HG03064 (cell line): ENCODE measurements around the gene C1QTNF12.
"Not testable (repeated sequence)": the region's sequence is repeated elsewhere in the genome, so short reads cannot be mapped to it uniquely, and the experiment has no call there.

Source experiments
- ATAC-seq: cut with Tn5 transposase; IDR thresholded peaks from one replicate; pipeline ENCODE4 v1.9.1; 2021; ENCODE audit warnings: low read depth; ENCODE audit not compliant: unreplicated experiment

Gene C1QTNF12

DNA sequence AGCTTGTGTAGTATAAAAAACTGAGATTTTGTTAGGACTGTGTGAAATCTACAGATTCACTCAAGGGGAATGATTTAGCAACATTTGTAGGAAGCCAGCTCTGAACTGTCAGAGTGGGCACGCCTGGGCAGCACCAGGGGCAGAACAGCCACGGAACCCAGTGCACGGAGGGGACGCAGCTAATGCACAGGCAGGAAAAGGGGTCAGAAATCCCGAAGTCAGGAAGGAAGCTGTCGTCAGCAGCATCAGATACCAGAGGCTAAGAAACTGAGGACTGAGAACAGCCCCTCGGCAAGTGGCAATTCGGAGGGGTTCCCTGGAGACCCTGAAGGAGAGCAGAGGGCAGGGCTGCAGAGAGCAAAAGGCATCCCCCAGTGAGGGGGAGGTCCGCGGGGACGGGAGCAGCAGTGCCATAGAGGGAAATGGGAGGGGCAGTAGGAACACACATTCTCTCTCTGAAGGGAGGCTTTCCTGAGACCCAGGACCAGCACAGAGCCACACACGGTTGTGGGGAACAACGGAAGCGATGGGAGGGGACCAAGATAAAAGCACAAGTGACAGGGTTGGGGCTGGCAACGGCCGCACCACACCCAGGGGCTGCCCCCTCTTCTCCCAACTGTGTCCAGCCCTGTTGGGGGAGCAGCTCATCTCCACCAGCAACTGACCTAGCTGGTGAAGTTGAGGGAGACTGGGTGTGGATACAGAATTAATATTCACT, 14.5 kb upstream of the C1QTNF12 start:
- no peak for ATAC-seq

DNA sequence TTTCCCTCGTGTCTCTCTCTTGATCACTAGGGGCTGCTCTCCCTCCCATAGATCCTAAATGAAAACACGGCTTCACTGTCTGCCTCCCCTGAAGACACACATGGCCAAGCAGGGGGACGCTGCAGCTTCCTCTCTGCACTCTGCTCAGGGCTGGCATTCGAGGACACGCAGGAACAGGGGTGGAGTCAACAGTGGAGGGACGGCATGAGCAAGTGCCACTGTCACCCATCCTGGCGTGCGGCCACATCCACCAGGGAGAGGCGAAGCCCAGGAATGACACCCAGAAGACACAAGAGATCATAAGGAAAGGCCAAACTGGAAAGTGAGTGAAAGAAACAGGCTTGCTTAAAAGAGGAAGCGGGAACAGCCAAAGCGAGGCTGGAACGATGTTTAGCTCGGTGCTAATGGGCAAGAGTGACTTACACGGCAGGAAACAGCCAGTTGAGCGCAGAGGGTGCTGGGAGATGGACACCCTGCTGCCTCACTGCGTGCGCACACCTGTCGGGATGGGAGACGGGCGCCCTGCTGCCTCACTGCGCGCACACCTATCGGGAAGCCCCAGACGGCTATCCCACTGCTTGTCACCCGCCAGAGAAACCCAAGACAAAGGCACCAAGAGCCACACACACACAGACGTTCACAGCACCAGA, 13.6 kb upstream of the C1QTNF12 start:
- ATAC-seq, result no peak

DNA sequence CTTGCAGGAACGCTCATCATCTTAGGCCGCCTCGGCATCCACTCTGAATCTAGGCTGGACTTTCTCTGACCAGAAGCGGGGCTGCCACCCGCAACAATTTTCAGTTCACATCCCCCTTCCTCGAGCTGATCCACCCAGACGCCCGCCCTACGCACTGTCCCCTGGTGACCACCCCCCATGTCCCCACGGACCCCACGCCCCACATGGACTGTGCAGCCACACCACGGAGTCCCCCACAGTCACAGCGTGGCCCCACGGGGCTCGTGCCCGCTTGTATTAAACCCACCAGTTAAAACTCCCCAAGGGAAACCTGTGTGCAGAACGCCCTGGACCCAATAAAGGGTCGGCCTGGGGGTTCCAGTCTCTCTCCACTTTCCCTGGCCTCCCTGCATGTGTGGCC, 13.0 kb upstream of the C1QTNF12 start:
- ATAC-seq, result no peak

DNA sequence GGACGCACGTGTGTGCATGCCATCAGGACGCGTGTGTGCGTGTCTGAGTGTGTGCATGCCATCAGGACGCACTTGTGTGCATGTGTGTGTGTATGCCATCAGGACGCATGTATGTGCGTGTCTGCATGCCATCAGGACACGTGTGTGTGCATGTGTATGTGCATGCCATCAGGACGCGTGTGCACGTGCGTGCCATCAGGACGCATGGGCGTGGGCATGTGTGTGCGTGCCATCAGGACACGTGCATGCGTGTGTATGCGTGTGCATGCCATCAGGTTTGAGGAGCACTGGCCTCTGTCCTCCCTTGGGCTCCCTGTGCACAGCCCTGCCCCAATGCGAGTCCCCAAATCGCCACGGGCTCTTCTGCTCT, 12.6 kb upstream of the C1QTNF12 start:
- no peak for ATAC-seq

DNA sequence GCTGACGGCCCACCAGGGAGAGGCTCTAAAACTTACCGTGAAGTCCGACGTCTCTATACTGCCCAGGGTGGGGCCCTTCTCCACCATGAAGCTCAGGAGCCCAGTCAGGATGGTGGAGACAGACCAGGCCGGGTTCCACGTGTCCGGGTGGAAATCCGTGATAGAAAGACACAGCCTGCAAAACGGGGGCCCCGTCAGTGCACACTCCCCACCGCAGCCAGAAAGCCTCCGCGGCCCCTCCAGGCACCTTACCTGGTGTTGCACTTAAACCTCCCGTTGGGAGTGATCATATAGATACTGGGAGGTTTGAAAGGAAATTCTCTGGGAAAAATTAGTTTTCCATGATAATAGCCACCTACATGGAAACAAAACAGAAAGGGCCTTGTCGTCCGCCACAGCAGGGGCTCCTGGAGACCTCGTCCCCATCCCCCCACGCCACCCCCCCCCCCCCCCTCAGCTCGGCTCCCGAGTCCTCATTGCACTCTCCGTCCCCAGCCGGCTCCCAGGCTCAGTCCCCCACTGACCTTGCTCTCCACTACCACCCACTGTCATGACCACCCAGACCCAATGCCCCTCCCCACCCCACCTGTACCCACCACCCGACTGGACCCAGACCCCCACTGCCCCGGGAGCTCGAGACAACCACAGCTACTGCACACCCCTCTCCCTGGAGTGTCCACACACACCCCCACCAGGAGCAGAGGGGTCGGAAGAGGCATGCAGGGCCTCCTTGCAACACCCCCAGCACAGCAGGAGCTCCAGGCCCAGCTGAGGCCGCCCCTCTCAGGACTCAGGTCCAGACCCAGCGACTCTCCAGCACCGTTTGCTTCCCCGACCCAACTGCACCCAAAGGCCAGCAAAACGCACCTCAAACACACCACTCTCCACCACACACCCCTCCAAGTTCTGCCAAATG, 10.7 kb upstream of the C1QTNF12 start:
- ATAC-seq, result no peak

DNA sequence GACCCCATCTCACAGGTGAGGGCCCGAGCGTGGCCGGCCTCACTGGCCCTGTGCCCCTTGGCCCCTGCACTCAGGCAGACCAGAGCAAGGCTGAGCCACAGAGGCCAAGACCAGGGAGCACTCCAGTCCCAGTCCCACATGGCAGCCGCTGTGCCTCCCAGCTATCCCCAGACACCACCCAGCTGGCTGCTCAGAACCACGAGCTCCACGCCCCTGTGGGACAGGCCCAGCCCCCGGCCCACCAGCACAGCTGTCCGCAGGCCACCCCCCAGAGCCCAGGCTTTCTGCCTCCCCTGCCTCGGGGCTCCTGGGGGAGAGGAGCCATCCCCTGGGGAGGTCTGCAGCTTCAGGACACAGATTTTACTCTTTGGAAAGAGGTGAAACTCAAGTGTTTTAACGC, 9.1 kb upstream of the C1QTNF12 start:
- no peak for ATAC-seq

DNA sequence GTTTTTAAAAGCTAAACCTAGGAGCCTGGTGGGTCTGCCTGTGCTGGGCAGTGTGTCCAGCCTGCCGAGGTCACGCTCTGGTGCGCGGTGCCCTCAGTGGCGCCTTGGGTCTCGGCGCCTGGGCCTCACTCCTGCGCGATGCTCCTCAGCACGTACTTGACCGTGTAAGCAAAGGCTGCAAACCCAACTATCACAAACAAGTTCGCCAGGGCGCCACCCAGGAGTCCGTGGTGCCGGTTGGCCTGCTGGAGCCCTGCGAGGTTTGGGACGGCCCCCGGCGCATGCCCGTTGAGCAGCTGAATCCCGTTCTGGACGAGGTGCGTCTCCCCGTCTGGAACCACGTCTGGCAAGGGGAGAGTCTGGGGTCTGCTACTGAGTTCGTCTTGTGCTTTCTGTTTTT, 8.6 kb upstream of the C1QTNF12 start:
- no peak for ATAC-seq

DNA sequence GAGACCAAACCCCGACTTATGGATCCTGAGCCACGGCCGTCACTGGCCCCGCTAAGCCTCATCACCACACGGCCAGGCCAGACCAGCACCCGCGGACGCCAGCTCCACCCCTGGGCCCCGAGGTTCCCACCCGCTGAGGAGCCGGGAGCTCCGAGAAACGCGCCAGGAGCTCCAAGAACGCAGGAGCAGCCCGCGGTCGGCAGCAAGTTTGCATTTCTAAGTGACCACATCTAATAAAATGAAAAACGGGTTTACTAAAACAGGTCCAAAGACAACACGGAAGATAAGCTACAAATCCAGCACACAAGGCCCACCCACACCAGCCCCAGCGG, 8.1 kb upstream of the C1QTNF12 start:
- no peak for ATAC-seq

DNA sequence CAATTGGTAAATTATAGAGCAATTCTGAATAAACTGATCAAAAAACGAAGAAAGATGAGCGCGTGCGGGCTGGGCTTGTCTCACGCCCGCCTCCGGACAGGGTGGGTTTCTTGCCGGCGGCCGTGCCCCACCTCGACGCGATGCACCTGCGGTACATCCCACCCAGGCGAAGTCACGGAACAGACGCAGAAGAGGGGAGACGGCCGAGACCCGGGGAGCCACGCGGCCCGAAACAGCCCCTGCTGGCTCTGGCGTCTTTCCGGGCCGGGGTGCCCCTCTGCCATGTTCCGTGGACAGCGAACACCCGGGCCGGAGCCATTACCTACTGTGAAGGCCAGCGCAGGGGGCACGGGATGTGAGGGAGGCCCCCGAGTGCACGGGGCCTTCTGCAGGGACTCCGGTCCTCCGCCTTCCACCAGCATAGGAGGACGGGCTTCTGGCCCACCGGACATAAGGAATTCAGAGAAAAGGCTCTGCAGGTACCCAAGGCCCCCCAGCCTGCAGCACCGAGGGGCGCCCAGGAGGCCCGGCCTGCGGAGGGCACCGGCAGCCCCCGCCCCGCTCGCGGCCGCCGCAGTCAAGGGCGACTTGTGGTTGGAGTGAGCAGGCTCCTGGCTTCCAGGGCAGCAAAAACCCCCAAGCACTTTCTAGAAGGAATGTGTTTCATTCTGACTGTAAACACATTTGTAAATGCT, 7.6 kb upstream of the C1QTNF12 start:
- ATAC-seq, result no peak

DNA sequence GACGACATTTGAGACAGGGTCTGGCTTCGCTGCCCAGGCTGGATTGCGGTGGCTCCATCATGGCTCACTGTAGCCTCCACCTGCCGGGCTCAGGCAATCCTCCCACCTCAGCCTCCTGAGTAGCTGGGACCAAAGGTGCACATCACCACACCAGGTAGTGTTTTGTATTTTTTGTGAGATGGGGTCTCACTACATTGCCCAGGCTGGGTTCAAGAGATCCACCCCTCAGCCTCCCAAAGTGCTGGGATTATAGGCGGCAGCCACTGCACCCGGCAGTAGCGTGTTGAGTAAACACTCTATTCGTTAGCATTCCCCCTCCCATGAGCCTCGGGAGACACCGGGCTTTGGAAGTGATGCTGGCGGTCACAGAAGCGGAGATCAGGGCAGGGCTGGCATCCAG, 6.8 kb upstream of the C1QTNF12 start:
- no peak for ATAC-seq

DNA sequence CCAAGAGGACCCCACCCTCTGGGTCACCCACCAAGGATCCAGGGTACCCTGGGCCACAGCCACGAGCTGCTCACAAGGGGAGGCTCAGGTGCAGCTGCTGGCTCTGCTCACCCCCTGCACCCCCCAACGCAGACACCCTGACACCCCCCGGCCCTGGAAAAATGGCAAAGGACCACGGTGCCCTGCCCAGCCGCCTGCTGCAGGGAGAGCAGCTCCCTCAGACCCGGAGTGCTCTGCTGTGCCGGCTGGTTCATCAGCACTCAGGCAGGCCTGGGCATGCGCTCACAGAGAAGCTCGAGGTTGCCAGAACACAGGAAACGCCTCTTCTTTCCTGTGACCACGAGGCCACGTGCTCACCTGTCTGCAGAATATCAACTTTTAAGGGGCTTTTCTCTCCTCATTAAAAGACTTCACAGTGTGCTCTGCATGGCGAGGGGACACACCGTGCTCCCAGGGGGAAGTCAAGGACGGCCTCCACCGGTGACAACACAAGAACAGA, 4.3 kb upstream of the C1QTNF12 start:
- ATAC-seq, result no peak

DNA sequence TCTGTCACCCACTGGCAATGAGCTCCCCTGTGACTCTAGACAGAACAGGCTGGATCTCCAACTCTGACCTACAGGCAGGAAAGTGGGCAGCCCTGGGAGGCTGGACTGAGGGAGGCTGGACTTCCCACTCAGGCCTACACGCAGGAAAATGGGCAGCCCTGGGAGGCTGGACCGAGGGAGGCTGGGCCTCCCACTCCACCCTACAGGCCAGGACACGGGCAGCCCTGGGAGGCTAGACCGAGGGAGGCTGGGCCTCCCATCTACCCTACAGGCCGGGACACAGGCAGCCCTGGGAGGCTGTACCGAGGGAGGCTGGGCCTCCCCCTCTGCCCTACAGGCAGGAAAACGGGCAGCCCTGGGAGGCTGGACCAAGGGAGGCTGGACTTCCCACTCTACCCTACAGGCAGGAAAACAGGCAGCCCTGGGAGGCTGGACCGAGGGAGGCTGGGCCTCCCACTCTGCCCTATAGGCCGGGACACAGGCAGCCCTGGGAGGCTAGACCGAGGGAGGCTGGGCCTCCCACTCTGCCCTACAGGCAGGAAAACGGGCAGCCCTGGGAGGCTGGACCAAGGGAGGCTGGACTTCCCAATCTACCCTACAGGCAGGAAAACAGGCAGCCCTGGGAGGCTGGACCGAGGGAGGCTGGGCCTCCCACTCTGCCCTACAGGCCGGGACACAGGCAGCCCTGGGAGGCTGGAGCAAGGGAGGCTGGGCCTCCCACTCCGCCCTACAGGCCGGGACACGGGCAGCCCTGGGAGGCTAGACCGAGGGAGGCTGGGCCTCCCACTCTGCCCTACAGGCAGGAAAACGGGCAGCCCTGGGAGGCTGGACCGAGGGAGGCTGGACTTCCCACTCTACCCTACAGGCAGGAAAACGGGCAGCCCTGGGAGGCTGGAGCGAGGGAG, 1.7 kb upstream of the C1QTNF12 start:
- ATAC-seq, result not testable (repeated sequence)

DNA sequence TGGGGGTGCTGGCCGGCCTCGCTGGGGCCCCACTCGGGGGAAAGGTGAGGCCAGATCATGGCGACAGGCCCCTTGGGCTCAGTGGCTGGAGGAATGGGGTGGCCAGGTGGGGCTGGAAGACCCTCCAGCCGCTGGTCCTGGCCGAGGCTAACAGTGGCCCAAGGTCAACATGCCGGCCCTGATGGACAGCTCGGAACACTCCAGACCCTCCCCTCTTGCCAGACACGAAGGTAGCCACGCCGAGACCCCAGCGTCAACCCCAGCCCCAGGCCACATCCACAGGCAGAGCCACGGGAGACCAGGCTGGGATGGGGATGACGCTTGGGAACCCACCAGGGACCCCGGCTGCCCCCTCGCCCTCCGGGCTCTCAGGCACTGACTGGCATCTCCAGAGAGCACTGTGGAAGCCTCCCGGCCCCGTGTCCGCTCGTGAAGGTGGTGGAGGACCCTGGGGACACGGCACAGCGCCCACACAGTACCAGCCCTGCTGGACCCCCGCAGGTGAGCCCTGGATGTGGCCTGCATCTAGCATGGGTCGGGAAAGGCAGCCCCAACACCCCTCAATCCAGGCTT, 905 bp upstream of the C1QTNF12 start:
- no peak for ATAC-seq

DNA sequence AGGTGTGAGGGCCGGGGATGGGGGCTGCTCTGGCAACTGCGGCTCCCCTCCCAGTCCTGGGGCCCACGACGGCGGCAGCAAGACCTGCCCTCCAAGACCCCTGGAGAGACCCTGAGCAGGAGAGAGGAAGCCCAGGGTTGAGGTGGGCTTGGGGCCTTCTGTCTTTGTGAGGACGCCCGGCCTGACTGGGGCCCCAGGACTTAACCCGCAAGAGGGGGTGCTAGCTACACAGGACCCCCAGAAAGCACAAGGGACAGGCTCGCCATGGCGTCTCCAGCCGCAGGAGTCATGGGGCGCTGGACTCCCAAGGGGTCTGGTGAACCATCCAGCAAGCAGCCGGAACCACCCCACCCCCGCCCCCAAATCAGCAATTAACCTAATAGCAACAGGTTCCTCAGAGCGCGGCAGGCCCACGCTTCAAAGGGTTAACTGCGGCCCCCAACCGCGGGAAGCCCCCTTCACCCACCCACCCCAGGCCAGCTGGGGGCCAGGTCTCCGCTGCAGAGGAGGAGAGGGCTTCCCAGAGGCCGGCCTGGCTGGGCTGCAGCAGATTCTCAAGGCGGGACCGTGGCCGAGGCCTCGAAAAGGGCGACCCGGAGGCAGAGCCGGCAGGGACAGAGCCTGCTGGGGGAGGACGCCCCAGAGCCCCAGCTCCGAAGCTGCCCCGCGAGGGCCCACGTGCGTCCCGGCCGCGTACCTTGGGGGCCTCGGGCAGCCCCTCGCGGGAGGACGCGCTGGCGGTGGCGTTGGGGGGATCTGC, 525 bp downstream of the C1QTNF12 start:
- no peak for ATAC-seq

DNA sequence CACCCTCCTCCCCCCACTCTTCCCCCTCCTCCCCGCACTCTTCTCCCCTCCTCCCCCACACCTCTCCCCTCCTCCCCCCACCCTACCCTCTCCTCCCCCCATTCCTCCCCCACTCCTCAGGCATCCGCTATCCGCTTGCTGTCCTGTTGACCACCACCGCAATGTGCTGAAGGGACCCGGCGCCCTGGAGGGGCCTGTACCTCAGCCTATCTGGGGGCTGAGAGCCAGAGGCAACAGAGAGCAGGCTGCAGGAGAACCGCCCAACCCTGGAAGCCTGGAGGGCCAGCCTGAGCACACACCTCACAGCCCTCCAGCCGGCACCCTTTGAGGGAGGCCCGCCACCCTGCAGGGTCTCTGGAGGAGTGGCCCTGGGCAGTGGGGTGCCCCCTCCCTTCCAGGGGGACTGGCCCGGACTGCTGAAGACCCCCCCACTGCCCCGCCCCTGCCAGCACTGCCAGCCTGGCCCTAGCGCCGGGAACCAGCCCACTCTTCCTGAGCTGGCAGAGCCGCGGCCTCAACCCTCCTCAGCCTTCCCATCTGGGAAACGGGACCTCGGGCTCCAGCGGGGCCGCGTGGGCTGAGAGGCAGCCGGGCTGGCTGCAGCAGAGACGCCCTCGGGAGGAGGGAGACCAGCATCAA, 1.2 kb downstream of the C1QTNF12 start:
- no peak for ATAC-seq

DNA sequence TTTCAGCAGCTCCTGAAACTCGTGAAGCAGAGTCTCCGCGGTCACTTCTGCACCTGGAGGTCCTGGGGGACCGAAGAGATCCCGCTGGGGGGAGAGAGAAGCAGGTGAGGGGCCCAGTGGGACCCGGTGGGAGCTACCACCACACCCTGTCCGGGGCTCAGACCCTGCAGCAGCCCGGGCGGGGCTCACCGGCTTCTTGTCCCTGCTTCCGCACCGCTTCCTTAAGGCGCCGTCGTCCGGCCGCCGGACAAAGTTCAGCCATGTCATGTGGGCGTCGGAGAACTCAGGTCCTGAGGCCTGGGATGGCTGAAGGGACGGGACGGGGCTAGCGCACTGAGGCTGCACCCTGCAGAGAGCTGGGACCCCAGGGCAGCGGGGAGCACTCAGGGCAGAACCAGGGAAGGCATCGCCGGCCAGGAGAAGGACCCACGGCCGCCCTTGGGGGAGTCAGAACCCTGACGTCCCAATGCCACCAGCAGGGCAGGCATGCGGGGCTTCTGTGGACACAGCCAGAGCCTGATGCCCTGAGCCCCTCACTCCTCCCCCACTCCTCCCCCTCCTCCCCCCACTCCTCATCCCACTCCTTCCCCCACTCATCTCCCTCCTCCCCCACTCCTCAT, 2.2 kb downstream of the C1QTNF12 start:
- no peak for ATAC-seq

DNA sequence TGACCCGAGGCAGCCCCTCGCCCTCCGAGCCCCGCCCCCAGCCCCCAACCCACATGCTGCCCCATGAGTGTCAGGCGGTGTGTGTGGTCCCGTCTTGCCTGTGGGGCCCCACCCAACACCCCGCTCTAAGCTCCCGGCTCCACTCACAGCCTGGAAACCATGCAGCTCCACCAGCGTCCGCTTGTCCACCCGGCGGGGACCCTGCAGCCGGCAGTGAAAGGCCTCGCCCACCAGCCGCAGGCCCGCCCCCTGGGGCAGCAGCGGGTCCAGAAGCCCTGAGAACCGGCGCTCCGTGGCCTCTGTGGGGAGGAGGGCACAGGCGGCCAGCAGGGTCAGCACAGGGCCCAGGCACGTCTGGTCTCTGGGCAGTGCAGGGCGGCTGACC, 2.7 kb downstream of the C1QTNF12 start:
- ATAC-seq, result no peak

DNA sequence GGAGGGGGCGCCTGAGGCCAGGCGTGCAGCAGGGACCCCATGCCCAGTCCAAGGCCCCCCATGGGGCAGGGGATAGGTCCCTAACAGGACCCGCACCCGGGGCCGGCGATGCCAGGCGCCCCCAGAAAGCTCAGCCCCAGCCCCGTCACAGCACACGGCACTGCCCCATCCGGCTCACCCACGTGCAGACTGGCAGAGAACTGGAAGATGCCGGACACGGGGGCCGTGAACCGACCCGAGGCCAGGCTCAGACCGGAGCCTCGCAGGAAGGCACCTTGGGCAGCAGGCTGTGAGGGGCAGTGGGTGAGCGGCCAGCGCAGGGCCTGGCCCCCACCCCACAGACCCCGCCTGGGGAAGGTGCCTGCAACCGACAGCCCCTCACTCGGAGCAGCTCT, 3.3 kb downstream of the C1QTNF12 start:
- ATAC-seq, result no peak
